Sigmoid colon (tissue), 7 donors: ENCODE results near the gene NLRC3. TPM values are rescaled to one million over a fixed set of nuclear protein-coding genes. Genes with fewer than 3 reads are reported as not detected.

Source experiments
- DNase-seq: peaks from one replicate; pipeline ENCODE4 v3.0.0-alpha.2; 2019
- H3K27ac ChIP-seq, 4 donors: fragments of 200-600 bp; sonication (generic); one replicate each; pipeline ENCODE4 v1.5.1; 2016 to 2019; ENCODE audit warnings: mild to moderate bottlenecking in 1 of 4
- H3K27me3 ChIP-seq, 3 donors: fragments of 200-600 bp; sonication (generic); one replicate each; pipeline ENCODE4 v1.5.1; 2019; ENCODE audit warnings: mild to moderate bottlenecking in 1 of 3
- H3K36me3 ChIP-seq, 4 donors: fragments of 200-600 bp; sonication (generic); one replicate each; pipeline ENCODE4 v1.5.1; 2016 to 2019
- H3K4me1 ChIP-seq, 4 donors: fragments of 200-600 bp; sonication (generic); one replicate each; pipeline ENCODE4 v1.5.1; 2017 to 2019
- H3K4me3 ChIP-seq, 4 donors: fragments of 200-600 bp; sonication (generic); one replicate each; pipeline ENCODE4 v1.5.1; 2017 to 2019; ENCODE audit warnings: mild to moderate bottlenecking in 2 of 4, moderate library complexity in 1 of 4
- H3K9me3 ChIP-seq, 4 donors: fragments of 200-600 bp in 3 of 4; sonication (generic) in 3 of 4; one replicate each; pipeline versions ENCODE4 v1.5.1 to v1.6.1; 2013 to 2019
- EP300 ChIP-seq, 4 donors: sonication (generic); formaldehyde crosslinking; IDR thresholded peaks; one replicate each; pipeline ENCODE4 v1.6.1; 2017; ENCODE audit warnings: antibody characterized with exemption in 4 of 4
- POLR2A ChIP-seq, 2 donors: fragments of 450-650 bp; IDR thresholded peaks; one replicate each; pipeline ENCODE4 v1.6.1; 2016; ENCODE audit warnings: antibody characterized with exemption in 2 of 2, mild to moderate bottlenecking in 2 of 2, moderate library complexity in 2 of 2
- POLR2AphosphoS5 ChIP-seq, 4 donors: sonication (generic); formaldehyde crosslinking; IDR thresholded peaks; one replicate each; pipeline ENCODE4 v1.6.1; 2017; ENCODE audit warnings: antibody characterized with exemption in 4 of 4
- WGBS, 2 donors: extraction: QIAGEN DNeasy Blood & Tissue Kit; methylation state at CpG; one replicate each; pipeline ENCODE4 v1.1.7; 2013; 5-methylcytosine and 5-hydroxymethylcytosine counted together
- intact Hi-C: fragments of 100-400 bp; cut with DNase I; formaldehyde crosslinking; loops from one replicate; pipeline ENCODE4 v1.15.1; 2023
- polyA plus RNA-seq, 3 donors: library from polyadenylated mRNA; stranded (reverse); fragments of 200-250 nt; gene quantifications; one replicate each; pipeline ENCODE4 v1.2.3, GENCODE V29; 2013
- total RNA-seq, 4 donors: library from RNA; depleted of rRNA; stranded (reverse); fragments of >200 nt; gene quantifications; one replicate each; pipeline ENCODE4 v1.1.0, GENCODE V29; 2016
- TF ChIP-seq, protein P1 (sequence below), 4 experiments: fragments of 450-650 bp in 3 of 4; fragments of 200-600 bp in 1 of 4; IDR thresholded peaks; one replicate each; pipeline ENCODE4 v1.5.1; 2016 to 2019; ENCODE audit warnings: antibody characterized with exemption in 4 of 4, mild to moderate bottlenecking in 3 of 4, moderate library complexity in 2 of 4
- donor health status: healthy with polysubstance abuse.
- donor health status: Bipolar disorder and iron deficiency.
- donor health status: healthy.

The NLRC3 gene
- total and polyA plus RNA-seq, 7 donors, result under 0.01 to 7.0 (median 0.27) TPM; not detected in 2

DNA sequence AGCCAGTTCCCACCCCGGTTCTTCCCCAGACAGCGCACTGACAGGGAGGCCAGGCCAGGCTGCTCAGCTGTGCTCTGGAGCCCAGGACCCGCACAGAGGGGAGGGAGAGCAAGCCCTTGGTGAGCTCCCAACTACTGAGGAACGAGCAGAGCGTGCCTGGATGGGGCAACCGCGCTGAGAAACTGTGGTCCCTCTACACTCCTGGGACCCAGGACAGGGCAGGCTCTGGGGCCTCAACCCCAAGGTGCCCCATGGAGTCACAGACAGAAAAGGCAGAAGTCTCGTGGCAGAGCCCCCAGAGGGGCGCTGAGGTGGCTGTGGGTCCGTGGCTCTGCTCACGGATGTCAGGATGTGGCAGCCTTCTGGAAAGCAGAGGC is 17.9 kb upstream of the NLRC3 start:
- no peak for DNase-seq
- H3K36me3 ChIP-seq, result peaks cover 0 to 15% (median 3%) of the 10 kb centered on the region in 4 donors
- WGBS, 2 donors, result 96% methylated on average over 11 of the region's 11 CpGs
- H3K27ac ChIP-seq, result no peak overlapping the region
- no peaks in the 10 kb centered on the region for H3K27me3 ChIP-seq
- no peak overlapping the region for H3K4me3 ChIP-seq
- peaks cover 0 to 11% (median 3%) of the 10 kb centered on the region in 4 donors for H3K4me1 ChIP-seq
- TF ChIP-seq EP300 (IDR thresholded peaks at IDR 0.05), result no peak
- TF ChIP-seq, protein P1, sequence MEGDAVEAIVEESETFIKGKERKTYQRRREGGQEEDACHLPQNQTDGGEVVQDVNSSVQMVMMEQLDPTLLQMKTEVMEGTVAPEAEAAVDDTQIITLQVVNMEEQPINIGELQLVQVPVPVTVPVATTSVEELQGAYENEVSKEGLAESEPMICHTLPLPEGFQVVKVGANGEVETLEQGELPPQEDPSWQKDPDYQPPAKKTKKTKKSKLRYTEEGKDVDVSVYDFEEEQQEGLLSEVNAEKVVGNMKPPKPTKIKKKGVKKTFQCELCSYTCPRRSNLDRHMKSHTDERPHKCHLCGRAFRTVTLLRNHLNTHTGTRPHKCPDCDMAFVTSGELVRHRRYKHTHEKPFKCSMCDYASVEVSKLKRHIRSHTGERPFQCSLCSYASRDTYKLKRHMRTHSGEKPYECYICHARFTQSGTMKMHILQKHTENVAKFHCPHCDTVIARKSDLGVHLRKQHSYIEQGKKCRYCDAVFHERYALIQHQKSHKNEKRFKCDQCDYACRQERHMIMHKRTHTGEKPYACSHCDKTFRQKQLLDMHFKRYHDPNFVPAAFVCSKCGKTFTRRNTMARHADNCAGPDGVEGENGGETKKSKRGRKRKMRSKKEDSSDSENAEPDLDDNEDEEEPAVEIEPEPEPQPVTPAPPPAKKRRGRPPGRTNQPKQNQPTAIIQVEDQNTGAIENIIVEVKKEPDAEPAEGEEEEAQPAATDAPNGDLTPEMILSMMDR (IDR thresholded peaks at IDR 0.05), result no peak
- H3K9me3 ChIP-seq, result no peaks in the 10 kb centered on the region
- intact Hi-C loops, result no loop called here

DNA sequence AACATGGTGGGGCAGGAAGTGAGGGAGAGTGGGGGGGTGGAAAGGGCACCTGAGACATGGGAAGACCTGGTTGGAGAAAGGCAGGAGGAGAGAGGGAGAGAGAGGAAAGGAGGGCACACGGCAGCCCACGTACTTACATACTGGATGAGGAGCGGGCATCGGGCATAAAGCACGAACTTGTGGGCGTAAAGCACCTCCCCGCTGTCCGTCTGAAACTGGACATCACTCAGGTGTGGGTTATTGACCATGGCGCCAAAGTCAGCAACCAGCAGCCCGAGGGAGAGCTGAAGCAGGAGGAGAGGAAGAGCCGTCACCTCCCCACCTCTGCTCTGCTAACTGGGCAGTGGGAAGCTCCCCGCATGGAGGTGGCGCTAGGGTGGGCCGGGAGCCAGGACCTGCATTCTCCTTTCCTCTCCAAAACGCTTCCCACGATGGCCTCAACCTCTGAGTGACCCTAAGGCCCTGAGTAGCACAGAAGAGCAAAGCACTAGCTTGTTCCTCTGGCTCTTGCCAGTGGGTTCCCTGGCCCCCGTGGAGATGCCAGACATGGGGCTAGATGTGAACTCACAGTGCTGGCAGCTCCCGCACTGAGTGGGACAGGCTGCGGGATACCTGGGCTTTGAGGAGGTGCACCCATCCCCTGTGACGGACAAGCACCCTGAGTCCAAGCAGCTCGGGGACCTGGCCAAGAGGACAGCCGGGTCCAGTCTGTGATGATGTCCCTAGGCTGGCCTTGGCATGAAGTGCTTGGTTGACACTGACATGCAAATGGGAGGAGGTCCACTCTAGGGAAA is 17.3 kb upstream of the NLRC3 start:
- no peak for TF ChIP-seq EP300 (IDR thresholded peaks at IDR 0.05)
- TF ChIP-seq POLR2A (IDR thresholded peaks at IDR 0.05), result no peak
- no peak for TF ChIP-seq POLR2AphosphoS5 (IDR thresholded peaks at IDR 0.05)
- TF ChIP-seq, protein P1 (IDR thresholded peaks at IDR 0.05), result no peak
- Histone ChIP-seq H3K4me3 (no peak overlapping the region), H3K4me1 (peaks cover 0 to 11% (median 3%) of the 10 kb centered on the region in 4 donors), H3K27ac (no peak overlapping the region), H3K9me3 (no peaks in the 10 kb centered on the region), H3K27me3 (no peaks in the 10 kb centered on the region), H3K36me3 (peaks cover 0 to 9% (median 3%) of the 10 kb centered on the region in 4 donors)
- intact Hi-C loops, result no loop called here
- no peak for DNase-seq
- 97% methylated on average over 22 of the region's 22 CpGs for WGBS, 2 donors

DNA sequence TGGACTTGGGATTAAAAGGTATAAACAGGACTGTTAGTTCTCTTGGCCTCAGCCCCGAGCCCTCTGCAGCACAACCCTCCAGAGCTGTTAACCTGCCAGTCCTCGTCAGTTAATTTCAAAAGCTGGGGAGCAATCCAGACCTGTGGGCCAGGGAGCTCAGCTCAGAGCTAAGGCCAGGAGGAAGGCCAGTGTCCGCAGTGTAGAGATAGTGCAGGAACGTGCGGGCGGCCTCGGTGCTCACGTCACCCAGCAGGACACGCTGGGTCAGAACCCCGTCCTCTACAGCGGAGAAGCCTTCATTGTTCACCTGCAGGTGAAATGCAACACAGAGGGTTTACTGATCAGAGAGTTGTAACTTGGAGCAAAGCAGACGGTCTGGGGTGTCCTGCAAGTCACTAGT is 15.4 kb upstream of the NLRC3 start:
- 96 to 97% methylated on average over 12 of the region's 12 CpGs for WGBS, 2 donors
- Histone ChIP-seq H3K36me3 (peaks cover 0 to 6% (median 2%) of the 10 kb centered on the region in 4 donors), H3K27me3 (no peaks in the 10 kb centered on the region), H3K9me3 (no peaks in the 10 kb centered on the region), H3K4me3 (no peak overlapping the region), H3K4me1 (peaks cover 0 to 11% (median 3%) of the 10 kb centered on the region in 4 donors), H3K27ac (no peak overlapping the region)
- no peak for TF ChIP-seq POLR2AphosphoS5 (IDR thresholded peaks at IDR 0.05)
- intact Hi-C loops, result no loop called here
- DNase-seq, result no peak

DNA sequence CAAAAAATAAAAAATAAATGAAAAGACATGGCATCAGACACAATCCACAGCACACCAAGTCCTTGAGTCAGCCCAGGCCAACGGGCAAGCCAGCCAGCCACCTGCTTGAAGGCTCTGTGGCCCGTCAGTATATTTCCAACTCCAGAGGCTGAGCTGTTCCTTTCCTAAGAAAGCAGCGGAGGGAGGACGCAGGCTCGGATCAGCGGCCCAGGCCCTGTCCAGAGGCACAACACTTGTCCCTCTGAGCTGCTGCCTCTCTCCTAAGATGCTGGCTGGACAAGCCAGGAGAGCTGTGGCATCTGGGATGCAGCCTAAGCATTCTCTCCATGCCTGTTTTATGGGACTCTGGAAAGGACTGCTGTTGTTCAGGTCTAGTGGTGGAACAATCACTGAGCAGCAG is 14.8 kb upstream of the NLRC3 start:
- TF ChIP-seq POLR2AphosphoS5 (IDR thresholded peaks at IDR 0.05), result no peak
- TF ChIP-seq EP300 (IDR thresholded peaks at IDR 0.05), result no peak
- TF ChIP-seq, protein P1 (IDR thresholded peaks at IDR 0.05), result no peak
- no peak for TF ChIP-seq POLR2A (IDR thresholded peaks at IDR 0.05)
- intact Hi-C loops, result no loop called here
- peaks cover 0 to 11% (median 3%) of the 10 kb centered on the region in 4 donors for H3K4me1 ChIP-seq
- 96% methylated on average over 6 of the region's 6 CpGs for WGBS, 2 donors
- H3K36me3 ChIP-seq, result peaks cover 0 to 6% (median 0%) of the 10 kb centered on the region in 4 donors
- H3K9me3 ChIP-seq, result no peaks in the 10 kb centered on the region
- no peak overlapping the region for H3K27ac ChIP-seq
- H3K27me3 ChIP-seq, result no peaks in the 10 kb centered on the region
- no peak for DNase-seq
- H3K4me3 ChIP-seq, result no peak overlapping the region

DNA sequence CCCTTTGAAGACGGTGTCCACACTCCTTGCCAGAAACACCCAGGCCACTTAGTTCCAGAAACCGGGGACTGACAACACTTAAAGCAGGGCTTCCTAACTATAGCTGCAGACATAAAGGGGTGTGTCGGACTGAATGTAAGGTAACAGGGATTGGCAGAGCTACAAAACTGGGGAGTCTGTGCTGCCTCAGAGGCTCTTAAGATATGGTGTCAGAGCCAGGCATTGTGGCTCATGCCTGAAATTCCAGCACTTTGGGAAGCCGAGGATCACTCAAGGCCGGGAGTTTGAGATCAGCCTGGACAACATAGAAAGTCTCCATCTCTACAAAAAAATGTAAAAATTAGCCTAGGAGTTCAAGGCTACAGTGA is 14.2 kb upstream of the NLRC3 start:
- Histone ChIP-seq H3K27ac (no peak overlapping the region), H3K27me3 (no peaks in the 10 kb centered on the region), H3K36me3 (peaks cover 0 to 6% (median 0%) of the 10 kb centered on the region in 4 donors), H3K4me3 (no peak overlapping the region), H3K4me1 (peaks cover 0 to 11% (median 3%) of the 10 kb centered on the region in 4 donors), H3K9me3 (no peaks in the 10 kb centered on the region)
- no peak for DNase-seq
- TF ChIP-seq EP300 (IDR thresholded peaks at IDR 0.05), result no peak
- TF ChIP-seq POLR2AphosphoS5 (IDR thresholded peaks at IDR 0.05), result no peak
- TF ChIP-seq POLR2A (IDR thresholded peaks at IDR 0.05), result no peak
- TF ChIP-seq, protein P1 (IDR thresholded peaks at IDR 0.05), result no peak
- intact Hi-C loops, result no loop called here
- 92 to 93% methylated on average over 5 of the region's 5 CpGs for WGBS, 2 donors
